Measurements from ENCODE around the gene LYPD6B. TPM values are rescaled to one million over a fixed set of nuclear protein-coding genes. Genes with fewer than 3 reads are reported as not detected.

LYPD6B gene
- total and polyA plus RNA-seq, 4 donors = 0.13 to 0.59 (median 0.14) TPM

- Histone ChIP-seq H3K9ac (ENCODE audit: low read depth in 1 of 2, low read length in 2 of 2) (no peak overlapping the region), H3K27ac (ENCODE audit: low read depth in 1 of 2, low read length in 2 of 2) (no peak overlapping the region), H3K4me1 (ENCODE audit: control insufficient read depth in 4 of 4, insufficient read depth in 4 of 4, low read length in 3 of 4) (no peaks in the 10 kb centered on the region), H3K4me3 (ENCODE audit: low read depth in 1 of 3, low read length in 3 of 3) (no peak overlapping the region), H3K27me3 (ENCODE audit: control insufficient read depth in 4 of 4, insufficient read depth in 4 of 4, low read length in 3 of 4) (peaks cover 0 to 7% (median 0%) of the 10 kb centered on the region in 4 donors), H3K9me3 (ENCODE audit: control insufficient read depth in 4 of 4, low read length in 3 of 4) (peaks cover 0 to 2% (median 0%) of the 10 kb centered on the region in 4 donors), H3K36me3 (ENCODE audit: control insufficient read depth in 4 of 4, insufficient read depth in 3 of 4, low read depth in 1 of 4, low read length in 3 of 4) (no peaks in the 10 kb centered on the region)
- TF ChIP-seq FOXA2 (IDR thresholded peaks at IDR 0.05) = no peak
- TF ChIP-seq RAD21 (IDR thresholded peaks at IDR 0.05) = no peak
- TF ChIP-seq FOXA1 (IDR thresholded peaks at IDR 0.05) = no peak
- no peak for TF ChIP-seq HNF4G (IDR thresholded peaks at IDR 0.05)
- no peak for TF ChIP-seq SP1 (IDR thresholded peaks at IDR 0.05)
- no peak for TF ChIP-seq ATF3 (IDR thresholded peaks at IDR 0.05)
- TF ChIP-seq JUND (IDR thresholded peaks at IDR 0.05) = no peak
- no peak for DNase-seq (ENCODE audit: low spot score)
- WGBS = 87% methylated on average over 2 of the region's 2 CpGs
These were observed 74.2 kb downstream of the LYPD6B start for GRCh38 chr2:149112713-149113112.

GRCh38 chr2:149115781-149116180 is 77.3 kb downstream of the LYPD6B start:
- Histone ChIP-seq H3K4me1 (ENCODE audit: control insufficient read depth in 4 of 4, insufficient read depth in 4 of 4, low read length in 3 of 4) (no peaks in the 10 kb centered on the region), H3K9me3 (ENCODE audit: control insufficient read depth in 4 of 4, low read length in 3 of 4) (peaks cover 0 to 2% (median 0%) of the 10 kb centered on the region in 4 donors), H3K9ac (ENCODE audit: low read depth in 1 of 2, low read length in 2 of 2) (no peak overlapping the region), H3K27me3 (ENCODE audit: control insufficient read depth in 4 of 4, insufficient read depth in 4 of 4, low read length in 3 of 4) (peaks cover 0 to 4% (median 0%) of the 10 kb centered on the region in 4 donors), H3K4me3 (ENCODE audit: low read depth in 1 of 3, low read length in 3 of 3) (no peak overlapping the region), H3K36me3 (ENCODE audit: control insufficient read depth in 4 of 4, insufficient read depth in 3 of 4, low read depth in 1 of 4, low read length in 3 of 4) (no peaks in the 10 kb centered on the region), H3K27ac (ENCODE audit: low read depth in 1 of 2, low read length in 2 of 2) (no peak overlapping the region)
- TF ChIP-seq HNF4G (IDR thresholded peaks at IDR 0.05) (no peak), GABPA (IDR thresholded peaks at IDR 0.05 in 1 of 2, conservative IDR thresholded peaks at IDR 0.05 in 1 of 2) (no peak), SP1 (IDR thresholded peaks at IDR 0.05) (no peak), HNF4A (conservative IDR thresholded peaks at IDR 0.05) (no peak), TAF1 (conservative IDR thresholded peaks at IDR 0.05) (no peak), MAX (IDR thresholded peaks at IDR 0.05) (no peak), REST (IDR thresholded peaks at IDR 0.05) (no peak), CTCF (IDR thresholded peaks at IDR 0.05; ENCODE audit: low read depth, low read length, missing input control) (no peak), JUND (IDR thresholded peaks at IDR 0.05) (no peak), YY1 (IDR thresholded peaks at IDR 0.05) (no peak), RAD21 (IDR thresholded peaks at IDR 0.05) (no peak), EGR1 (IDR thresholded peaks at IDR 0.05; ENCODE audit: low read depth in 2 of 2) (no peak), FOXA2 (IDR thresholded peaks at IDR 0.05) (no peak), NR2F2 (IDR thresholded peaks at IDR 0.05) (no peak), ATF3 (IDR thresholded peaks at IDR 0.05) (no peak)
- DNase-seq (ENCODE audit: low spot score) = no peak
- WGBS = 87% methylated on average over 5 of the region's 5 CpGs
